ENCODE results near the gene ZMYND8.

ZMYND8 gene

GRCh38 chr20:47335251-47336128 is 21.0 kb downstream of the ZMYND8 start:
- DNase-seq (ENCODE audit: insufficient read length, low spot score) (no peak), FAIRE-seq (no peak)

DNA sequence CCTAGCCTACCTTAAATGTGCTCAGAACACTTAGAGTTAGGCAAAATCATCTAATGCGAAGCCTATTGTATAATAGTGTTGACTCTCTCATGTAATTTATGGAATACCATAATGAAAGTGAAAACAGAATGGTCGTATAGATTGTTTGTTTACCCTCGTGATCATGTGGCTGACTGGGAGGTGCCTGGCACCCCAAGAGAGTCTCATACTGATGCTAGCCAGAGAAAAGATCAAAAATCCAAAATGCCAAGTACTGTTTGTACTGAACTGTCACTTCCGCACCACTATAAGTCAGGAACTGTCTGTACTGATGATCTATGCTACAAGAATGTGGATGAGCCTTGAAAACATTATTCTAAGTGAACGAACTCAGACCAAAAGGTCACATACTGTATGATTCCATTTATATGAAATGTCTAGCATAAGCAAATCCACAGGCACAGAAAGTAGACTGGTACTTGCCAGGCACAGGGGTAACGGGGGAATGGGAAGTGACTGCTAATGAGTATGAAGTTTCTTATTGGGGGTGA is 22.4 kb downstream of the ZMYND8 start:
- no peak for FAIRE-seq
- DNase-seq (ENCODE audit: insufficient read length, low spot score), result no peak

GRCh38 chr20:47332381-47333206 is 23.9 kb downstream of the ZMYND8 start:
- DNase-seq (ENCODE audit: insufficient read length, low spot score) (no peak), FAIRE-seq (no peak)

GRCh38 chr20:47330933-47331708 is 25.4 kb downstream of the ZMYND8 start:
- FAIRE-seq (no peak), DNase-seq (ENCODE audit: insufficient read length, low spot score) (no peak)

- FAIRE-seq, result no peak
- no peak for DNase-seq (ENCODE audit: insufficient read length, low spot score)
These were observed 26.4 kb downstream of the ZMYND8 start for GRCh38 chr20:47330071-47330470.

DNA sequence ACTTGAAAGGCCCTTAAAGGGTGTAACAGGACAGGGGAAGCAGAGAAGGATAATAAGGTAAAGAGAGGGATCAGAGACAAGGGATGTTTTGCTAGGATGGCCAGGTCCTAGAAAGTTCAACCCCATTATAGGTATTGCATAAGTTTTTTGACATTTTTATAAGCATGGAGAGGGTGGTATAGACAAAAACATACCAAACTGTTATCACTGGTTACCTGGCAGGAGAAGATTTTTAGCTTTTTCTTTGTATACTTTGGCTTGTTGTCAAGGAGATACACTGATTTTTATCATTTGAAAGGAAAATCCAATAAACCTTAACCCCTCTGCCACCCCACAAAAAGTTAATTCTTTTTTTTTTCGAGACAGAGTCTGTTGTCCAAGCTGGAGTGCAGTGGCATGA is 28.4 kb downstream of the ZMYND8 start:
- FAIRE-seq, result no peak
- DNase-seq (ENCODE audit: insufficient read length, low spot score), result no peak

GRCh38 chr20:47327711-47328110 is 28.8 kb downstream of the ZMYND8 start:
- DNase-seq (ENCODE audit: insufficient read length, low spot score), result no peak
- no peak for FAIRE-seq

DNA sequence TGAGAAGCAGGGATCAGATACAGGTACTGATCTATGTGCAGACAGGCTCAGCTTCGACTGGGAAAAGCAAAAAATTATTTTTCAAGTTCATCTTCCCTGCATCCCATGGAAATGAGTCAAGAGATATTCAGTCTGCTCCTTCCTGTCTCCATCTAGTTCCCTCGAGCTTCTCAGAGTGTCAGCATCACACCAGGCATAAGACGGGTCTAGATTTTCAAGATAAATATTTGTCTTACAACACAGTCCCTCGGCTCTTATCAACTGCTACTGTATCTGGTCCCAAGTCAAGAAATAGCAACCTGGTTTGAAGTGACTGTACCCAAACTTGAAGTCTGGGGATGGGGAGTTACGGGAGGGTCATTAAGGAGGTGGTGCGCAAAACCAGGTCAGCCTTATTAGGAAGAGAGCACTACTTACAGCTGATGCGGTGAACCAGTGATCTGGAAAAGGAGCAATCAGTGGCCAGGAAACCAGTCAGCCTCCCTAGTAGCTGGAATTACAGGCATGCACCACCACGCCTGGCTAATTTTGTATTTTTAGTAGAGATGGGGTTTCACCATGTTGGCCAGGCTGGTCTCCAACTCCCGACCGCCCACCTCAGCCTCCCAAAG is 29.7 kb downstream of the ZMYND8 start:
- DNase-seq (ENCODE audit: insufficient read length, low spot score), result no peak
- FAIRE-seq, result no peak

- FAIRE-seq (no peak), DNase-seq (ENCODE audit: insufficient read length, low spot score) (no peak)
These were observed 31.3 kb downstream of the ZMYND8 start for GRCh38 chr20:47325242-47325641.

DNA sequence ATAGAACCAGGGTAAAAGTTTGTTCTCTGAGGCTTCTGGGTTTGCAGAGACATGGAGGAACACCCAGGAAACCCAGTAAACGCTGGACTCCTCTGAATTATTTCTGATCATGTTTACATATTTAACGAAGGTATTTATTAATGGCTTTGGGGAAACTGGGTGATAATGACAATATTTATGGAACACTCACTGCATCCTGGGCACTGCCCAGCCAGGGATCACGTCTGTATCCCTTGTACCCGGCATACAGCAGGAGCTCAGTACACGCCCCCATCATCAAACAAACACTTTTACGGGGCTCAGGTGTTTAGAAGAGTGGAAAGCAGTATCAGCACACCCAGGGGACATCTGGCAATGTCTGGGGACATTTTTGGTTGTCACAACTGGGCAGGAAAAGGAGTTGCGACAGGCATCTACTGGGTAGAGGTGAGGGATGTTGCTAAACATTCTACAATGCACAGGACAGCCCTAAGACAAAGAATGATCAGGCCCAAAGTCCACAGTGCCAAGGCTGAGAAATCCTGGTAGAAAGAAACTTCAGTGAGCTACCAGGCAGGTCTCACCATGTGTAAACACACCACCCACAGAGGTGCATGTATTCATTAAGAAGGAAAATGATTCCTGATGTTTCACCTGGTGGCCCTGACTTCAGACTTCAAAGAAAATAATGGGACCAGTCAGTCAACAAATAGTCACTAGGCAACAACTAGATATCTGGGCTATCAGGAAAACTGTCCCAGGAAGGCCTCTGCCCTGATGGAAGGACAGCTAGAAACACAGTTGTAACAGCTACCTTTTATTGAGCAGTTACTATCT is 35.3 kb downstream of the ZMYND8 start:
- FAIRE-seq, result no peak
- DNase-seq (ENCODE audit: insufficient read length, low spot score), result no peak

DNA sequence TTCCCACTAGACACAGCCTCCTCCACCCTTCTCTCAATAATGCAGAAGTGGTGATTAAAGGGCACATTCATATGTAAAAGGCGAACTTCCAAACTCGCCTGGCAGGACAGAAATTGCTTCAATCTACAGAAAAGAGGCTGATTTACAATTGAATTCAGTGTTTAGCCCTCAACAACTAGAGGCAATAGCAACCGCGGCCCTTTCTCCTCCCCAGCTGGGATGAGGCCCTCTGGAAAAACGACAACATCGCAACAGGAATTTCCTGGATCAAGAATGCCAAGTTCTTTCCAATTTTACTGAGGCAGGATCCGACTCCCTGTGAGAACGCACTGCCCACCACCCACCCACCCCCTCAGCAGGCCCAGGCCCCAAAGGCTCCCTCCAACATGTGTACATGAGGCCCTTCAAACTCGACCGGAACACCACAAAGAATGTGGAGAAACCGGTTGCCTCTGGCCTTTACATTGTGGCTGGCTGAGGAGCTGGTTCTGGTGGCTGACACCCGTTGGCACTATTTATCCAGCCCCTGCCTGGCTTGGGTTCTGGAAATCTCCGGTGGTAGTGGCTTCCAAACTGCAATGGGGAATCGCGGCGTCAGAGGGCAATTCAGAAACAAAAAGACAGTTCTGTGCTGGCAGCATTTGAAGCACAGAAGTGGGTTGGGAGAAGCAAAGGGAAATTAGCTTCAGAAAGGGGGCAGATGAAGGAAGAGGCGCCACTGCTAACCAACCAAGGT is 36.8 kb downstream of the ZMYND8 start:
- DNase-seq (ENCODE audit: insufficient read length, low spot score) (no peak), FAIRE-seq (no peak)

- DNase-seq (ENCODE audit: insufficient read length, low spot score), result no peak
- no peak for FAIRE-seq
These were observed 37.6 kb downstream of the ZMYND8 start for GRCh38 chr20:47318586-47319516.

- DNase-seq (ENCODE audit: insufficient read length, low spot score) (no peak), FAIRE-seq (no peak)
These were observed 38.4 kb downstream of the ZMYND8 start for GRCh38 chr20:47318027-47318585.

GRCh38 chr20:47317127-47317895 is 39.2 kb downstream of the ZMYND8 start:
- FAIRE-seq (no peak), DNase-seq (ENCODE audit: insufficient read length, low spot score) (no peak)

- FAIRE-seq (no peak), DNase-seq (ENCODE audit: insufficient read length, low spot score) (no peak)
These were observed 39.7 kb downstream of the ZMYND8 start for GRCh38 chr20:47316776-47317126.

DNA sequence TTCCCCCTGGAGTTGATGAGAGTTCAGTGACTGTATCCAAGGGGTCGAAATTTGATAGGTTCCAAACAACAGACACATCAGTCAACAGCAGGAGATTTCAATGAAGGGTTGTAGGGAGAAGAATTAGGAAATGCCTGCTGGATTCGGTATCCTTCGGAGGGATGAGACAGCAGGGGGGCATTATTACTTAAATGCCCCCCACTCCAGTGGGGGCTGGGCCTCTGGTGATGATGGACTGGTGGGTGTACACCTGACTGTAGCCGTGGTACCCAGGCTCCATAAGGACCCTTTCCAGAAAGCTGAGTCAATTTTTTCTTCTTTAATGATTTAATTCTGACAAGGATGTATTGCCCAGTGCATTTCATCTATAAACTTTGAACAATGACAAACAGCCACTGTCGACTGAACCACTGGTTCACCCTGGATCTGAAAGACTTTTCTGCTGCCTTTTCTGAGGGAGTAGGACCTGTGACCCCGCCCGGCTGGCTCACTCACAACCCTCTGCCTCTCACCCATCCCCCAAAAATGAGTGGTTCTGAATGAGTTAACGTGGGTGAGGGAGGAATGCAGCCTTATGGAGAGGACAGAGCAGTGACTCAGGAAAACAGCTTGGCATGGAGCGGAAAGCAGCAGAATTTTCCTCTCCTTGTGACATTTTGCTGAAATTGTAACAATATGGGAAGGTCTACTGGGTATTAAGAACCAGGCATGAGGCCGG is 41.0 kb downstream of the ZMYND8 start:
- FAIRE-seq (no peak), DNase-seq (ENCODE audit: insufficient read length, low spot score) (no peak)
